Fibroblast of the aortic adventitia (primary cell): ENCODE data around the gene PEAK3. TPM values are rescaled to one million over a fixed set of nuclear protein-coding genes. Genes with fewer than 3 reads are reported as not detected.

Experiments
- DNase-seq: peaks from one replicate; pipeline ENCODE4 v3.0.0-alpha.2; 2010; ENCODE audit warnings: low read depth
- H3K4me3 ChIP-seq: 2 replicates; pipeline ENCODE4 v1.5.1; 2011; ENCODE audit warnings: low read depth, mild to moderate bottlenecking, control low read depth, low read length, moderate library complexity
- CTCF ChIP-seq: IDR thresholded peaks from 2 replicates; pipeline ENCODE4 v1.5.1; 2011; ENCODE audit warnings: mild to moderate bottlenecking, low read length, control low read depth, inconsistent platforms; ENCODE audit not compliant: insufficient read depth
- total RNA-seq: library from RNA; depleted of rRNA; stranded (reverse); fragments of >200 nt; gene quantifications from 2 replicates; pipeline ENCODE4 v1.2.3, GENCODE V29; 2012; ENCODE audit warnings: low replicate concordance

PEAK3 gene
- total RNA-seq, 1 donor = not detected

GRCh38 chr19:2274185-2274711 lies 7.7 kb downstream of the PEAK3 start:
- peak overlapping the region; percentile 35 for H3K4me3 ChIP-seq
- no peak for TF ChIP-seq CTCF
- DNase-seq = no peak

GRCh38 chr19:2273356-2274184 lies 8.4 kb downstream of the PEAK3 start:
- peak; percentile 55 for DNase-seq
- peak; percentile 78 for TF ChIP-seq CTCF
- H3K4me3 ChIP-seq = peak overlapping the region; percentile 53

GRCh38 chr19:2271234-2272103 lies 10.5 kb downstream of the PEAK3 start:
- peak; percentile 71 for DNase-seq
- peak overlapping the region; percentile 95 for H3K4me3 ChIP-seq
- no peak for TF ChIP-seq CTCF

- no peak for TF ChIP-seq CTCF
- peak; percentile 84 for DNase-seq
- H3K4me3 ChIP-seq = peak overlapping the region; percentile 95
Measured at GRCh38 chr19:2270423-2271233, 11.3 kb downstream of the PEAK3 start.

- TF ChIP-seq CTCF = no peak
- H3K4me3 ChIP-seq = peak overlapping the region; percentile 95
- no peak for DNase-seq
Measured at GRCh38 chr19:2270157-2270422, 11.9 kb downstream of the PEAK3 start.
